ENCODE measurements around the gene CLDN1.
"Not testable (repeated sequence)": the region's sequence is repeated elsewhere in the genome, so short reads cannot be mapped to it uniquely, and the experiment has no call there.

The CLDN1 gene

DNA sequence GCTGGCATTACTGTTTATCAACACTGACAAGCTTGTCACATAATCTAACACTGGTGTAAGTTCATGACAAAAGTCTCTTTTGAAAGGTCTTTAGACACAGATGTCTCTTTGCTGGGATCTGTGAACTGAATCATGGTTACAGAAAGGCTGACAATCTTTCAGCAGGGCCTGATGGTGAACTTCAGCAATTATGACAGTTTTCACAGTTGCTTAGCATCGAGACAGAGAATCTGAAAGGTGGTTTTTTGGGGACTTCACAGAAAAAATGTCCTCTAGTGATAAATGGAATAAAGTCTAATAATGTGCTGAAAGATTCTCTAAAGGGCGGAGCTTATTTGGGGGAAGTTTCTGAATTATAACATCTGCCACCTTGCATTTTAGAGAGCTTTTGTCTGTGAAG is 32.3 kb downstream of the CLDN1 start:
- no peak for DNase-seq

DNA sequence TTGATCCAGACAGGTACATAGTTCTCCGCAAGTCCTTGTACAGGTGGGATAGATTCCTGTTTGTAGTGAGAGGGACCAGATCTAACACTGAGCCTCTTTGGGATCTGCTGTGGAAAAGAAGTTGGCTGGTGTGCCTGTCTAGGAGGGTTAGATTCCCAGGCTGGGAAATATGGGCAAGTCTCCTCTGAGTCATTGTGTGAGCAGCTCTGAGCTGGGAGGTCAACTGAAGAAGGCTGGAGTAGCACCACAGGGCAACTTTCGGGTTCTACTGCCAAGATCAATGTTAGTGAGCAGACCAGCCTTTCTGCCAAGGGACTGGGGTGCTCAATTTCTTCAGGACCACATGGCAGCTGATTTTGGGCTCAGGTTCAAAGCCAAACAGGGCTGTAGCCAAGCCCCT is 33.4 kb downstream of the CLDN1 start:
- DNase-seq: no peak

DNA sequence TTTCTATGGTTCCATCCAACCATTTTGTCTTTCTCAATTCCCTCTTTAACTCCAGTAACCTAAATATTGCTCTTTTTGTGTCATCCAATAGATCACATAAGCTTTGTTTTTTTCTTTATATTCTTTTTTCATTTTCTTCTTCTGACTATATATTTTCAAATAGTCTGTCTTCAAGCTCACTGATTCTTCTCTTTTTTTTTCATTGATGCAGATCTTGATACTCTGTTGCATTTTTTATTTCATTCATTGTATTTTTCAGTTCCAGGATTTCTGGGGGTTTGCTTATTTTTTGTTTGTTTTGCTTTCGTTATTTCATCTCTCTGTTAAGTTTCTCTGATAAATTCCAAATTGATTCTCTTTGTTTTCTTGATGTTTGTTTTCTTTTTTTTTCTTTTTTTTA is 36.2 kb downstream of the CLDN1 start:
- no peak for DNase-seq

DNA sequence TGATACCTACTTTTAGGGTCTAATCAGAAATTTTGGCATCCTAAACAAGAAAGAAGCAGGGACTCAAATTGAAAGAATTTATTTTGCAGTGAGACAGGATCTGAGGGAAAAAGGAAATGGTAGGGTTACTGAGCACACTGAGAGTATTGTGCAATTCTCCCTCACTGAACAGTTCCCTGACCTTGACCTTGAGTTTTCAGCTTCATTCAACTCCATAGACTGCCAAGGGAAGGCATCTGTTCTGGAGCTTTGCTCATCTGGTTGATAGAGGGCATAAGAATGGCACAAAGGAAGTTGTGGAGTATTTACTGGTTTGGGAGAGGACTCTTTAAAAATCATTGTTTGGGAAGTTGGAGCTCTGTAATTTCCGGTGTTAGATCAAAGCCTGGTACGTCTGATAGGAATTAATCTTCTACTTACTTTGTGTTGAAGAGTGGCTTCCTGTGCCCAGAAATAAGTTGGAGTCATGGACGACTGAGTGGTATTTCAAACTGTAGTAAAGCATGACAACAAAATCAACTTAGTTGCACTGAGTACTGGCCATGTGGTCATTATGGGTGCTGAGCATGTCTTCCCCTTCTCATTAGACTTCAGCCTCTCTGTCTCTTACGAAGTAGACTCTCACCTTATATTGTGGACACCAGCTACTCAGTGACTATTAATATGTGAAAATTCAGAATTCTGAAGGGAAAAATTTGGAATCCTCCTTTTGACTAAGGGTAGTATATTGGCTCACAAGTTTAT is 40.8 kb downstream of the CLDN1 start:
- DNase-seq: no peak

DNA sequence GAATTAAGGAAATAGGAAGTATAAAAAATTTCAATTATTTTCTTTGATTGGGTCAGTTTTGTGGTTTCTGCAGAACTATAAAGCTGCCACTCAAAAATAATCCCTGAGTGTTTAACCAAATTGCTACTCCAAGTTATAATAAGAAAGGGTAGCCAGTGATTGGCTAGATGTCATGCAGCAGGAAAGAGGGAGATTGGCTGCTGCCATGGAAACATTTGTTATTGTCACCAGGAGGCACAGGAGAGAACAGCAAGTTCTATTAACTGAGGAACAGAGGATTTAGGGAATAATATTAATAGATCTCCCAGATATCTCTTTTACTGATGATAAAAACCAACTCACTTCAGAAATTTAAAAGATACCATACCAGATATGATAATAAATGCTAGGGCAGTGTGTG is 42.6 kb downstream of the CLDN1 start:
- DNase-seq: no peak

DNA sequence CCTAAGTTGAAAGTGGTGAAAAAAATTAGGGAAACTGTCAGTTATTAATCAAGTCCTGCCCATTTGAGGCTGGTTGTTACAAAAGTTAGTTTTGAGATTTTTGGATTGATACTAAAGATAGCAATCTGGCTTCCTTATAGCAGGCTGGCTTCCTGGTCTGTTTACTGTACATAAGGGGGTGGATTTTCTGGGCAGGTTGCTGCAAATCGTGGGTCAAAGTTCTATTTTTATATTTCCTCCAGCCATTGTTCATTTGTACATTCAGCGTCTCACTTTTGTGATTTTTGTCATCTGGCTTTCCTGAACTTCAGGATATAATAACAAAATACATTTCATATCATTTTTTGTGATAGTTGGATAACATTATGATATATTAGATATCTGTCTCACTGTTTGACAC is 49.5 kb downstream of the CLDN1 start:
- DNase-seq: no peak

DNA sequence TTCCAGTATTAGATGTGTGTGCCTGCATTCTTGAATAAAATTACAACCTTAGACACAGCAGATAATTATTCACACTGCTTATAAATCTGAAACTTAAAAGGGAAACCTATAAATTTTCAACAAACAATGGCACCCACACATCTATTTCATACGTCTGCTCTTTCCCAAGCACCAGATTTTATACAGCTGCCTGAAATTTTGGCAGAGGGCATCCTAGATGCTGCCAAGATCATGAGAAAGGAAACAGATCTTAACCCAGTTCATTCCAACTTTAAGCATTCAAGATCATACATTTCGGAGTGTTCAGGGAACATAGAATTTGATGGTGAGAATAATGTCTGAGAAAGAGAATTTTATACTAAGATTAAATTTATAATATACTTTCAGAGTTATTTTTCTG is 53.1 kb downstream of the CLDN1 start:
- DNase-seq: no peak

DNA sequence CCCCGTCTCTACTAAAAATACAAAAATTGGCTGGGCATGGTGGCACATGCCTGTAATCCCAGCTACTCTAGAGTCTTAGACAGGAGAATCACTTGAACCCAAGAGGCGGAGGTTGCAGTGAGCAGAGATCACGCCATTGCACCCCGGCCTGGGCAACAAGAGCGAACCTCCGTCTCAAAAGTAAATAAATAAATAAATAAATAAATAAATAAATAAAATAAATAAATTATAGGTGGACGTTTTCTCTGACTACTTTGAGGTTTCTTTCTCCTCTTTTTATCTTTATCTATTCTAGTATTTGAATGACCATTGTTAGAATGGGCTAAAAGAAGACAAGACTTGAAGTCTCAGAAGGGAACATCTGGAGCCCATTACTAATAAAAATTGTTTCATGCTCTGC is 54.8 kb downstream of the CLDN1 start:
- DNase-seq: not testable (repeated sequence)

DNA sequence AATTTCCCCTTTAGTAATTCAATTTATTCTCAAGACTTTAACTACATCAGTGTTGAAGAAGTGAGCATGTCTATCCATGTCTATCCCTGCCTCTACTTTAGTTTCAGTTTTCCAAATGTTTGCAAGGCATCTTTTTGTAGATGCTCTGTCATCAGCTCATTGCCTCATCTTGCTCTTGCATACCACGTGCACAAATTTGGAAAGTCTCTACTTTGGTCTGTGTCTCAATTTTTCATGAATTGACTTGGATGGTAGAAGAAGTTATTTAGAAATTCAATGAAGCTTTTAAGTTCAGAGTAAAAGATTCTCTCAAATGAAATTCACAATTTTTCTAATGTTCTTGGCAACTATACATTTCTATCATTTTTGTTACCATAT is 55.3 kb downstream of the CLDN1 start:
- DNase-seq: no peak

DNA sequence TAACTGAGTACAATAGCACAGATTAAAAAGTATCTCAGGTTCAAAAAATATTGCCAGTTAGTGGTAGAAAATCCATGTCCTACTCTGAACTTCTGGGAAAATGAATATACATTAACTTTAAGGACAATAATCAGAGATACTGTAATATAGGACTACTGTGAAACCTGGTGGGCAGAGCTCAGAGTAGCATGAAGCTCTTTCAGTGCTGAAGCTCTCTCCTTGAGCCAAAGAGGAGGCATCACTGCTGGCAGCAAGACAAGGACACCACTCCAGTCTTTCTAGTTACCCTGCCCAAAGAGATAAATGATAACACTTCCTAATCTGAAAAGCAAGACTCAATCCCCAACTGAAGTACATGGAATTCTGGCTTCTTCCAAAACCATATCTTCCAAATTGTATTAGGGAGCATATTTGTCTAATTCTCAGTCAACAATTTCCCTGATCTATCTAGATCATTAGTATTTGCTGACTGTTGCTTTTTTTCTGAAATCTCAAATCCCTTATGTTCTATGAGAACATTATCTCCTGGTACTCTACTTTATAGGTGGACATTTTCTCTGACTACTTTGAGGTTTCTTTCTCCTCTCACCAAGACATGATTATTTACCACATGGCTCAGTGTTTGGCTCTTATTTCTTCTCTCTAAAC is 55.9 kb downstream of the CLDN1 start:
- DNase-seq: no peak

DNA sequence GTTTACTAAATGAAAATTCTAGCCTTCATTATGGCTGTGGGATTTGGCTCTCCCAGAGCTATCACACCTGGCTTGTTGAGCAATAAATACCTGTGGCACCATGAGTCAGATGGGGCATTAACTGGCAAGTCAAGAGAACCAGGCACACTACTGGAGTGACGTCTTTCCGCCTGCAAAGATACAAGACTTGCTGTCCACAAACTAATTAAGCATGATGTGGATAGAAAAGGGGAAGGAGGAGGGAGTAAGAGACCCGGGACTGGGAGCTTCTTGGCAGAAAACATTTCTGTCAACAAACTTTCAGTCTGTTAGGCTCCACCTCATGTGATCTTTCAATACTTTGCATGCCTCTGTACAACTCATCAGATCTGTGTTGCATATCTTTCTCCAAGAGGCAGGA is 56.5 kb downstream of the CLDN1 start:
- no peak for DNase-seq

DNA sequence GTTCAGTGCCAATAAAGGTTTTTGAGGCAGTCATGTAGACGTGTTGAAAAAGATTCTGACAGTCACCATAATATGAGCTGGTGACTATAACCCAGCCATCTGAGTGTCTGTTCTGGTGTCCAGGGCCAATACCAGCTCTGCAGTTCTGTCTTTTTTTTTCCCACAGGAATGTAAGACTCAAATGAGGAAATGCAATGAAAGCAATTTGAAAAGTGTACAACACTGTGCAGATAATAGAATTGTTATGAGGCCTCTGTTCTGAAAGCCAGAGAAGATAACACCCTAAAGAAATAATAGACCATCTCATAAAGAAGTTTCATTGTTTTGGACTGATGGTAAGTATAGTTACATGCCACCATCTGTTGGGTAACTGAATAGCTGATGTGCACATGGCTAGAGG is 57.1 kb downstream of the CLDN1 start:
- no peak for DNase-seq

DNA sequence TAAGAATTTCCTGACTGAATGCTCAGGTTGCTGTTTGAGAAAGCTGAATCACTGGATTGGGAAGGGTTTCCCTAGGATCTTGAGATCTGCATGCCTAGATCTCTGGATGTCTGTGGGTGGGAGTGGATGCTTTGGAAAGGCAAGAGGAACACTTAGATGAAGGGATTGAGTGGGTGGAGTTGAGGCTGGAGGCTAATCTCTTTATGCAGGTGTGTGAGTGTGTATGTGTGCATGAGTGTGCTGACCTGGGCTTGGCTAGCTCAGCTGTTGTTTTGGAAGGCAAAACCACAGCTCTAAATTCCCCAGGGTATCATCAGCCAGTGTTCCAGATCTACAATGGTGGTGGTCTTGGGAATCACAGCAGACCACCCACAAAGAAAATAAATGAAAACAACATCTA is 60.5 kb downstream of the CLDN1 start:
- DNase-seq: no peak

DNA sequence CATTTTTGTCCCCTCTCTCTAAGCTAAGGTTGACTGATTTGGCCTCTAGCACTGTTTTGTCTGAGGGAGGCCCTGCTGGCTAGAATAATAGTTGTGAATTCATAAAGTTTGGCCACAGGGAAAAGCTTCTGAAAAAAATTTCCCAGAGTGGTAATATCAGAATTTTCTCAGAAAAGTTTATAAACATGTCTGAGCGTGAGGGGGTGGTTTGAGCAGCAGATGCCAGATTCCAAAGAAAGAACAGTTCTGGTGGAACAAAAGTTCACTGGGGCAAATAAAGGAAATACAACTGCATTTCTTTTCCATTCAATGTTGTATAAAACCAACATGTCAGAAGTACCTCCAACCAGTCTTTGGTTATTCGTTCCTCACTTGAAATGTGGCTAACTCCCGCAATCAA is 61.2 kb downstream of the CLDN1 start:
- no peak for DNase-seq

DNA sequence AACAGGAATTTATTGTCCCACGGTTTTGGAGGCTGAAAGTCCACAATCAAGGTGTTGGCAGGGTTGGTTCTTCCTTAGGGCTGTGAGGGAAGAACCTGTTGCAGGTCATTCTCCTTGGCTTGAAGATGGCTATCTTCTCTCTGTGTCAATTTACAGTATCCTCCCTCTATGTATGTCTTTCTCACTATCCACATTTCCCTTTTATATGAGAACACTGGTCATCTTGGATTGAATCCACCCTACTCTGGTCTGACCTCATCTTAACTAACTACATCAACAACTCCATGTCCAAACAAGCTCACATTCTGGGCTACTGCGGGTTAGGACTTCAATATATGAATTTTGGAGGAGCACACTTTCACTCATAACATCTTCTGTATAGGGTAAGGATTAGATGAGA is 61.9 kb downstream of the CLDN1 start:
- DNase-seq: no peak

DNA sequence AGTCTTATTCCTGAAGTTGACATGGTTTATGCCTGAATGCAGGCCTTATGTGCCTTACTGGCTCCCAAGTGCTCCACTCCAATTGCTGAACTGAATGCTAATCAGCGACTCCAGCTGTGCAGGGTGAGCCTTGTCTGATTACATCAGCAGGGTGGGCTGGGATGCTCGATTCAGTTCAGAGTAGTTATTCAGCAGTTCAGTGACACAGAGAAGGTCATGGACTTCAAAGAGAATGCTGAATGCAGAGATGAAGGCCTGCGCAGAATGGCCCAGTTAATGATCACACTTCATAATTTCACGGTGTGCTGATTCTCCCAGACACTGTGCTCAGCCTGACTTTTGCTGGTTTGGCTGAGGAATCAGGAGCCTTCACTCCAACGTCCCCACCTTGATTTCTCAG is 63.6 kb downstream of the CLDN1 start:
- DNase-seq: no peak
